Measurements from ENCODE around the gene SPTB.
A peak's percentile ranks its signal among the peaks of the same experiment; 100 is the strongest.

The SPTB gene

DNA sequence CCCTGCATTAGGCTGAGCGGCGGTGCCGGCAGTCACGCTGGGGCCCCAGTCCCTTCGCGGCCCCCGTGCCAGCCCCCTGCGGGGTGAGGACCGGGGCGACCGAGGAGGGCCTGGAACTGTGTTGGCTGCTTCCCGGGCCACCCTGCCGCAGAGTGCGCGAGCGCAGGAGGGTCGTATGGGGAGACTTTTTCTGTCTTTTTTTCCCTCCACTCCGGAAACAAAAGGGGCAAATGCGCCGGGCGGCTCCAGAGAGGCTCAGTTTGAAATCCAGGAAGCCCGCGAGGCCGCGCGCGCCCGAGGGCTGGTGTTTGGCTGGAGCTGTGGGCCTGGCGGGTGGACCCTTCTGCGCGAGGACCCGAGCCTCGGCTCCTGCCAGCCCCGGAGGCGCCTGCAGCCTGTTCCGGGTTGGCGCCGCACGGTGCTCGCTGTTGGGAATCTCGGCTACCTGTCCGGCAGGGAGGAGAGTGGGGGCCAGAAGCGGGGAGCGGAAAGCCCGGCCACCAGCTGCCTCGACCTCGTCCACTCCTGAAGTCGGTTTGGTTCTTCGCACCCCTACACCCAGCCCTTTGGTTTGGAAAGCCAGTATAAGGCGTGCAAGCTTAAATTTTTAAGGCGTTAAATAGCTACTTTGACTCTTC is 174.8 kb downstream of the SPTB start:
- no peak for DNase-seq

- no peak for DNase-seq
These were observed 175.5 kb downstream of the SPTB start, which contains the start of gene PLEKHG3 for GRCh38 chr14:64704143-64704742. PLEKHG3 (plus strand) TSS chr14:64704424; CDS start chr14:64727632, 23,208 bp downstream.

DNA sequence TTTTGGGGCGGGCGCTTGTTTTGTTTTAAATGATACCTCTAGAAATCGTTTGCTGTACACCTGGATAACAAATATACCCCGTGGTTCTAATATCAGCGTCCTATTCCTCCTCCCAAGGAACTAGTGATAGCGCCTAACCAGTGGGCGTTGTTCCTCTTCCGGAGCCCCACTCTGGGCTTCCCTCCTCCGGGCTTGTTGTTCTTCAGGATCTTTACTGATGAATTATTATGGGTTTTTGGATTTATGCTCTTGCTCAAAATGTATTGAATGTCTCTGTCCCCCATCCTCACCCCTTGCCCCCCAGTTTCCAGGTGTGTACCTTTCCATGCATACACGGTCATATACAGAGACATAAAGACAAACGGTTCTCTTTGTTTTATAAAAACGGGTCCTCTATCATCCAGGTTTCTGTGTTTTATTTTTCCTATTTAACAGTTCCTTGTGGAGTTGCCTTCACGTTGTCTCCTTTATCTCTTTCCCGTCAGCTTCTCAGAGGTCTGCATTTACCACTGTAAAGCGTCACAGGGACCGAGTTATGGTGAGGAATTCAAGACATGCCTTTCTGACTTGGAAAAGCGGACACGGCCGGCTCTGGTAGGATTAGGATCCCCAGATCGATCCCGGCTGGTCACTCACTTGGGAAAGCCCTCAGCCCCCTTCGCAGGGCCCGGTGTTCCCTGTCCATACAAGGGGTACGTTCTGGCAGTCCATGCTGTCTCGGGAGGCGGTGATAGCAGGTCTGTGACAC is 176.1 kb downstream of the SPTB start:
- no peak for DNase-seq

DNA sequence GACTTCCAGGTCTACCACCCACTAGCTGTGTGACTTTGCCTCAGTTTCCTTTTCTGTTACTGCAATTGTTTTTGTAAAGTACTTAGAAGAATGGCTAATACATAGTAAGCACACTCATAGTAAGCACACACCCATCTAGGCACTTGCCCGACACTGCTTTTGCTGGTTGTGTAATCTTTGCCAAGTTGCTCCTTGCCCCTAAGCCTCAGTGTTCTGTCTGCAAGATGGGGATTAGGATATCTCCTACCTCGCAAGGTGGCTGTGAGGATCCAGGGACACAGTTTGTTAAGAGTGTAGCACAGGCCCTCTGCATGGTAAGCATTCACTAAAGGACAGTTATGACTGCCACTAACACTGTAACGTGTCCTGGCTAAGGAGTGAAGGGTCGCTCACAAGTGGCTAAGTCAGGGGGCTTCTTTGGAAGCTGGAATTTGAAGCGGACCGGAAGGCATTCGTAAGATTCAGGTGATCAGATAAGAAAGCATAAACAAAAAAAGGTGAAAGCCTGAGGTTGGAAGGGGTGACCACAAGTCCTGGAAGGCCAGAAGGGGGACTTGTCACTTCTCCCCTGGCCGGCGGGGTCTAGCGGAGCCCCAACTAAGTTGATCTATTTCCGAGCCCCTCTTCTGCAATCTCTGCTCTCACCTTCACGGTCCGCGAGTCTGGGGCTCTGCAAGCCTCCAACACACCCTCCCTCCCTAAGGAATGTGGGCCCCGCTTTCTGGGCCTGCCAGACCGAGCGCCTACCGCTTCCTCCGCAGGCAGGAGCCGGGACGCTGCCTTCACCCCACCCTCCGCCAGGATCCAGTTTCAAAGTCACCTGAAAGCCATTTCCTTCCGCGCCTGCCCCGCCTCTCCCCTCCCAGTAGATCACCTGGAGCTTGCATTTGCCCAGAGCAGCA is 177.0 kb downstream of the SPTB start:
- peak; percentile 36 for DNase-seq

- DNase-seq, result no peak
These were observed 178.0 kb downstream of the SPTB start for GRCh38 chr14:64701660-64702059.

DNA sequence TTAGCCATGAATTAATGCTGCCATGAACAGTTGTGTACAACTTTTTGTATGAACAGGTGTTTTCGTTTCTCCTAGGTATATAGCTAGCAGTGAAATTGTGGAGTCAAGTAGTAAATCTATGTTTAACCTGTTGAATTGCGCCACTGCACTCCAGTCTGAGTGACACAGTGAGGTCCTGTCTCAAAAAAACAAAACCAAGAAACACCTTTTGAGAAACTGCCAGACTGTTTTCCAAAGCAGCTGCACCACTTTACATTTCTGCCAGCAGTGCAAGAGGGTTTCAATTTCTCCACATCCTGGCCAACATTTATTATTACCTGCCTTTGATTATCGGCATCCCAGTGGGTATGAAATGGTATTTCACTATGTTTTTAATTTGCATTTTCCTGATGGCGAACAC is 178.8 kb downstream of the SPTB start:
- DNase-seq, result no peak

DNA sequence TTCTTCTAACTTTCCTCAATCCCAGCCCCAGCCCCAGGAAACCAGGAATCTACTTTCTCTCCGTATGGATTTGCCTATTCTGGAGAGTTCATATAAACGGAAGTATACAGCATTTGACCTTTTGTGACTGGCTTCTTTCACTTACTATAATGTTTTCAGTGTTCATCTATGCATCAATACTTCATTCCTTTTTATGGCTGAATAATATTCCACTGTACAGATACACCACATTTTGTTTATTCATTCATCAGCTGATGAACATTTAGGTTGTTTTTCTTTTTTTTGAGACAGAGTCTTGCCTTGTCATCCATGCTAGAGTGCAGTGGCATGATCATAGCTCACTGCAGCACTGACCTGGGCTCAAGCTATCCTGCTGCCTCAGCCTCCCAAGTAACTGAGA is 179.4 kb downstream of the SPTB start:
- DNase-seq, result no peak

GRCh38 chr14:64698903-64699302 is 180.8 kb downstream of the SPTB start:
- DNase-seq, result no peak

- no peak for DNase-seq
These were observed 183.3 kb downstream of the SPTB start for GRCh38 chr14:64696355-64696857.

All from hematopoietic multipotent progenitor cell treated with erythropoietin and hydrocortisone succinate and interleukin-3 and kit ligand, for 8 days (in vitro differentiated cells).